GM23248 (cell line): ENCODE data around the gene MAPK6.

ENCODE experiments used
- EZH2 ChIP-seq: fragments of 200-600 bp; sonication (generic); IDR thresholded peaks from 2 replicates; pipeline ENCODE4 v1.6.1; 2018; ENCODE audit warnings: antibody characterized with exemption, mild to moderate bottlenecking; ENCODE audit not compliant: insufficient read depth, poor library complexity, severe bottlenecking
- EZH2phosphoT487 ChIP-seq: fragments of 200-600 bp; sonication (generic); IDR thresholded peaks from 2 replicates; pipeline ENCODE4 v1.6.1; 2018; ENCODE audit warnings: antibody characterized with exemption, moderate library complexity, mild to moderate bottlenecking, low read depth; ENCODE audit not compliant: insufficient read depth

DNA sequence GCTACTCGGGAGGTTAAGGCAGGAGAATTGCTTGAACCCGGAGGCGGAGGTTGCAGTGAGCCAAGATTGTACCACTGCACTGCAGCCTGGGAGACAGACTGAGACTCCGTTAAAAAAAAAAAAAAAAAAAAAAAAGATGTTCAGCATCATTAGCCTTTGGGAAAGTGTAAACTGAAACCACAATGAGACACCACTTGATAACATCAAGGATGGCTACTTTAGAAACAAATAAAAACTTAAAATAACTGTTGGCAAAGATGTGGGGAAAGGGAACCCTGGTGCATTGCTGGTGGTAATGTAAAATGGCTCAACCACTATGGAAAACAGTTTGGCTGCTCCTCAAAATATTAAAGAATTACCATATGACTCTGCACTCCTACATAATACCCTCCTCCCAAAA is 49.3 kb upstream of the MAPK6 start:
- TF ChIP-seq EZH2 (no peak), EZH2phosphoT487 (no peak)
